Neural cell (in vitro differentiated cells): ENCODE measurements around the gene IFITM2.

Source experiments
- CTCF ChIP-seq: fragments of 450-650 bp; IDR thresholded peaks from 2 replicates; pipeline ENCODE4 v1.5.1; 2014; ENCODE audit warnings: antibody characterized with exemption, mild to moderate bottlenecking, moderate library complexity; ENCODE audit not compliant: poor library complexity, severe bottlenecking
- EP300 ChIP-seq: fragments of 450-650 bp; conservative IDR thresholded peaks from 2 replicates; pipeline ENCODE4 v1.6.1; 2014; ENCODE audit warnings: antibody characterized with exemption, mild to moderate bottlenecking, moderate library complexity; ENCODE audit not compliant: poor library complexity, severe bottlenecking
- EZH2 ChIP-seq: fragments of 200-600, 300-800 bp; shearing (Covaris generic), sonication (generic); IDR thresholded peaks from 2 replicates; pipeline ENCODE4 v1.6.1; 2014; ENCODE audit warnings: antibody characterized with exemption, low read length, borderline replicate concordance, mild to moderate bottlenecking; ENCODE audit not compliant: insufficient read depth, poor library complexity, severe bottlenecking
- MXI1 ChIP-seq: fragments of 450-650 bp; conservative IDR thresholded peaks from 2 replicates; pipeline ENCODE4 v1.6.1; 2014; ENCODE audit warnings: antibody characterized with exemption, mild to moderate bottlenecking; ENCODE audit not compliant: poor library complexity, severe bottlenecking
- POLR2AphosphoS5 ChIP-seq: IDR thresholded peaks from 2 replicates; pipeline ENCODE4 v1.6.1; 2012
- RAD21 ChIP-seq: fragments of 450-650 bp; conservative IDR thresholded peaks from 2 replicates; pipeline ENCODE4 v1.6.1; 2014; ENCODE audit warnings: antibody characterized with exemption, mild to moderate bottlenecking, moderate library complexity
- REST ChIP-seq: IDR thresholded peaks from 2 replicates; pipeline ENCODE4 v1.6.1; 2012; ENCODE audit warnings: borderline replicate concordance
- TAF1 ChIP-seq: IDR thresholded peaks from 2 replicates; pipeline ENCODE4 v1.6.1; 2012; ENCODE audit warnings: low read depth

GRCh38 chr11:276219-276618, 31.4 kb upstream of the IFITM2 start:
- TF ChIP-seq CTCF (no peak), POLR2AphosphoS5 (no peak), MXI1 (no peak), EP300 (no peak), TAF1 (no peak), EZH2 (no peak), REST (no peak), RAD21 (no peak)
